Inflammatory macrophage treated with lipopolysaccharide for 4 hours (primary cell): Measurements from ENCODE around the gene CDC42SE2.
A peak's percentile ranks its signal among the peaks of the same experiment; 100 is the strongest.
"Not testable (repeated sequence)": the region's sequence is repeated elsewhere in the genome, so short reads cannot be mapped to it uniquely, and the experiment has no call there.

Experiments used
- DNase-seq: peaks from one replicate; pipeline ENCODE4 v3.0.0-alpha.2; 2020

The CDC42SE2 gene

GRCh38 chr5:131396630-131397273, 132.9 kb downstream of the CDC42SE2 start:
- no peak for DNase-seq

GRCh38 chr5:131399007-131399406, 135.2 kb downstream of the CDC42SE2 start:
- DNase-seq: not testable (repeated sequence)

- no peak for DNase-seq
These were observed 136.7 kb downstream of the CDC42SE2 start for GRCh38 chr5:131400585-131400984.

- no peak for DNase-seq
These were observed 141.8 kb downstream of the CDC42SE2 start for GRCh38 chr5:131405674-131406073.

- no peak for DNase-seq
These were observed 142.2 kb downstream of the CDC42SE2 start for GRCh38 chr5:131406076-131406475.

GRCh38 chr5:131406975-131407638, 143.3 kb downstream of the CDC42SE2 start:
- DNase-seq: peak; percentile 68

GRCh38 chr5:131413605-131414559, 150.0 kb downstream of the CDC42SE2 start:
- no peak for DNase-seq

- DNase-seq: no peak
These were observed 152.9 kb downstream of the CDC42SE2 start for GRCh38 chr5:131416729-131417128.

- peak; percentile 69 for DNase-seq
These were observed 153.5 kb downstream of the CDC42SE2 start for GRCh38 chr5:131417240-131417869.

GRCh38 chr5:131418846-131419245, 155.0 kb downstream of the CDC42SE2 start:
- DNase-seq: no peak

- DNase-seq: no peak
These were observed 156.0 kb downstream of the CDC42SE2 start for GRCh38 chr5:131419877-131420276.

- DNase-seq: peak; percentile 6
These were observed 159.2 kb downstream of the CDC42SE2 start for GRCh38 chr5:131423056-131423455.

GRCh38 chr5:131426011-131426410, 162.2 kb downstream of the CDC42SE2 start:
- DNase-seq: no peak

- DNase-seq: no peak
These were observed 166.9 kb downstream of the CDC42SE2 start for GRCh38 chr5:131430794-131431193.

GRCh38 chr5:131431794-131432193, 167.9 kb downstream of the CDC42SE2 start:
- no peak for DNase-seq

- no peak for DNase-seq
These were observed 169.3 kb downstream of the CDC42SE2 start for GRCh38 chr5:131433109-131433508.

- no peak for DNase-seq
These were observed 172.2 kb downstream of the CDC42SE2 start for GRCh38 chr5:131436081-131436480.

- no peak for DNase-seq
These were observed 177.3 kb downstream of the CDC42SE2 start for GRCh38 chr5:131441184-131441583.
